SK-N-SH (cell line): Measurements from ENCODE around the gene ZNF317. TPM values are rescaled to one million over a fixed set of nuclear protein-coding genes. Genes with fewer than 3 reads are reported as not detected.

Experiments used
- CTCF ChIA-PET: fragments of 300-600, 350-600 bp; formaldehyde crosslinking; extraction: SDS; loops from one replicate; lab custom pipeline; 2021; lab: Yijun Ruan, JAX
- POLR2A ChIA-PET: fragments of 350-600 bp; sonication (Branson Sonifier 250); formaldehyde crosslinking; extraction: SDS; loops from one replicate; lab custom pipeline; 2020; ENCODE audit warnings: antibody characterized with exemption, inconsistent platforms; lab: Yijun Ruan, JAX
- DNase-seq: peaks from one replicate; pipeline ENCODE4 v3.0.0; 2012
- H2AFZ ChIP-seq: fragments of 200-600 bp; sonication (generic); 2 replicates; pipeline ENCODE4 v1.8.1; 2016; ENCODE audit warnings: antibody characterized with exemption, mild to moderate bottlenecking, low read depth
- H3F3A ChIP-seq: fragments of 200-600 bp; sonication (generic); replicated peaks from 2 replicates; pipeline ENCODE3; 2016; ENCODE audit warnings: antibody characterized with exemption, mild to moderate bottlenecking; ENCODE audit not compliant: insufficient read depth
- H3K27ac ChIP-seq, 2 experiments: fragments of 200-500 bp in 1 of 2; fragments of 200-600 bp in 1 of 2; sonication (Bioruptor generic) in 1 of 2; sonication (generic), shearing (Covaris generic) in 1 of 2; 2 replicates each; pipeline versions ENCODE4 v1.5.1 to v1.6.1; 2014 to 2016; ENCODE audit warnings: low read depth in 2 of 2, inconsistent platforms in 1 of 2, low read length in 1 of 2, mild to moderate bottlenecking in 1 of 2, mixed read lengths in 1 of 2
- H3K27me3 ChIP-seq: fragments of 200-600 bp; sonication (generic), shearing (Covaris generic); 2 replicates; pipeline ENCODE4 v1.6.1; 2016; ENCODE audit warnings: mixed run types; ENCODE audit not compliant: insufficient read depth
- H3K36me3 ChIP-seq, 2 experiments: fragments of 200-500 bp in 1 of 2; fragments of 200-600 bp in 1 of 2; sonication (Bioruptor generic) in 1 of 2; sonication (generic) in 1 of 2; replicated peaks in 1 of 2; 2 replicates each; pipeline versions ENCODE3 to v1.5.1; 2014 to 2016; ENCODE audit warnings: low read length in 1 of 2, mild to moderate bottlenecking in 1 of 2; ENCODE audit not compliant: insufficient read depth in 2 of 2, control insufficient read depth in 1 of 2
- H3K4me1 ChIP-seq, 2 experiments: fragments of 200-500 bp in 1 of 2; fragments of 200-600 bp in 1 of 2; sonication (Bioruptor generic) in 1 of 2; sonication (generic), shearing (Covaris generic) in 1 of 2; 2 replicates each; pipeline versions ENCODE4 v1.5.1 to v1.6.1; 2014 to 2016; ENCODE audit warnings: low read depth in 1 of 2, low read length in 1 of 2, mixed run types in 1 of 2; ENCODE audit not compliant: insufficient read depth in 2 of 2, control insufficient read depth in 1 of 2
- H3K4me2 ChIP-seq: fragments of 200-600 bp; sonication (generic), shearing (Covaris generic); 2 replicates; pipeline ENCODE4 v1.6.1; 2017; ENCODE audit warnings: mixed run types
- H3K4me3 ChIP-seq, 2 experiments: fragments of 200-500 bp in 1 of 2; fragments of 200-600 bp in 1 of 2; sonication (Bioruptor generic) in 1 of 2; sonication (generic), shearing (Covaris generic) in 1 of 2; 2 replicates each; pipeline versions ENCODE4 v1.5.1 to v1.8.1; 2014 to 2016; ENCODE audit warnings: low read depth in 2 of 2, inconsistent platforms in 1 of 2, low read length in 1 of 2, mild to moderate bottlenecking in 1 of 2, mixed read lengths in 1 of 2, moderate library complexity in 1 of 2
- H3K79me2 ChIP-seq: fragments of 200-600 bp; sonication (generic); 2 replicates; pipeline ENCODE4 v1.8.1; 2017; ENCODE audit warnings: mild to moderate bottlenecking; ENCODE audit not compliant: insufficient read depth
- H3K9ac ChIP-seq: fragments of 200-600 bp; sonication (generic); 2 replicates; pipeline ENCODE4 v1.6.1; 2017; ENCODE audit warnings: mixed run types
- H3K9me2 ChIP-seq: fragments of 200-600 bp; sonication (generic); 2 replicates; pipeline ENCODE4 v1.6.1; 2017; ENCODE audit warnings: mixed run types
- H3K9me3 ChIP-seq: fragments of 200-600 bp; sonication (generic); 2 replicates; pipeline ENCODE4 v1.6.1; 2017; ENCODE audit warnings: mixed run types, mild to moderate bottlenecking, moderate library complexity
- H4K20me1 ChIP-seq: fragments of 200-600 bp; sonication (generic); 2 replicates; pipeline ENCODE4 v1.6.1; 2017; ENCODE audit warnings: mild to moderate bottlenecking, mixed run types; ENCODE audit not compliant: insufficient read depth
- CHD2 ChIP-seq: fragments of 150-350 bp; IDR thresholded peaks from 2 replicates; pipeline ENCODE4 v1.6.1; 2018; ENCODE audit warnings: low read length; ENCODE audit not compliant: partially characterized antibody
- EP300 ChIP-seq, 2 experiments: IDR thresholded peaks; 2 replicates each; pipeline versions ENCODE4 v1.4.0 to v1.6.1; 2012; ENCODE audit warnings: borderline replicate concordance in 1 of 2, low read depth in 1 of 2, low read length in 1 of 2
- FOSL2 ChIP-seq: IDR thresholded peaks from 2 replicates; pipeline ENCODE4 v1.4.0; 2012; ENCODE audit warnings: low read depth, mild to moderate bottlenecking, moderate library complexity, borderline replicate concordance
- FOXJ3 ChIP-seq: sonication (generic); formaldehyde crosslinking; IDR thresholded peaks from 2 replicates; pipeline ENCODE4 v1.5.1; 2020; ENCODE audit warnings: mild to moderate bottlenecking, missing genetic modification reagents
- JUND ChIP-seq: IDR thresholded peaks from 2 replicates; pipeline ENCODE4 v1.4.0; 2012
- MEF2A ChIP-seq: IDR thresholded peaks from 2 replicates; pipeline ENCODE4 v1.4.0; 2012; ENCODE audit warnings: low read depth, borderline replicate concordance
- RCOR1 ChIP-seq: fragments of 150-350 bp; IDR thresholded peaks from 2 replicates; pipeline ENCODE4 v1.6.1; 2017; ENCODE audit warnings: antibody characterized with exemption, low read length
- SIN3A ChIP-seq: IDR thresholded peaks from 2 replicates; pipeline ENCODE4 v1.6.1; 2012; ENCODE audit warnings: low read depth, mild to moderate bottlenecking, low read length, moderate library complexity, borderline replicate concordance
- SMC3 ChIP-seq: IDR thresholded peaks from 2 replicates; pipeline ENCODE4 v1.6.1; 2012; ENCODE audit warnings: low read depth, low read length, improper control_type of control experiment
- TAF1 ChIP-seq: IDR thresholded peaks from 2 replicates; pipeline ENCODE4 v1.6.1; 2012; ENCODE audit warnings: low read depth, mild to moderate bottlenecking, low read length, moderate library complexity, borderline replicate concordance
- TCF12 ChIP-seq: IDR thresholded peaks from 2 replicates; pipeline ENCODE4 v1.4.0; 2012
- YY1 ChIP-seq: IDR thresholded peaks from 2 replicates; pipeline ENCODE4 v1.4.0; 2012; ENCODE audit warnings: low read depth, mild to moderate bottlenecking
- WGBS: methylation state at CpG from one replicate; pipeline ENCODE4 v1.1.6; 2017; ENCODE audit warnings: low lambda C conversion rate; 5-methylcytosine and 5-hydroxymethylcytosine counted together
- polyA plus RNA-seq, 3 experiments: library from polyadenylated mRNA; depleted of rRNA; stranded (reverse); fragments of >200 nt; gene quantifications; 2 replicates each; pipeline ENCODE4 v1.2.3, GENCODE V29; 2012
- TF ChIP-seq, protein P1 (sequence below): fragments of 200-600 bp; sonication (generic); IDR thresholded peaks from 2 replicates; pipeline ENCODE4 v1.6.1; 2017; ENCODE audit warnings: antibody characterized with exemption, mild to moderate bottlenecking, moderate library complexity

The ZNF317 gene
- polyA plus RNA-seq, 1 of the 3 experiments (the other 2 are of a cell fraction) = 16.0 TPM

DNA sequence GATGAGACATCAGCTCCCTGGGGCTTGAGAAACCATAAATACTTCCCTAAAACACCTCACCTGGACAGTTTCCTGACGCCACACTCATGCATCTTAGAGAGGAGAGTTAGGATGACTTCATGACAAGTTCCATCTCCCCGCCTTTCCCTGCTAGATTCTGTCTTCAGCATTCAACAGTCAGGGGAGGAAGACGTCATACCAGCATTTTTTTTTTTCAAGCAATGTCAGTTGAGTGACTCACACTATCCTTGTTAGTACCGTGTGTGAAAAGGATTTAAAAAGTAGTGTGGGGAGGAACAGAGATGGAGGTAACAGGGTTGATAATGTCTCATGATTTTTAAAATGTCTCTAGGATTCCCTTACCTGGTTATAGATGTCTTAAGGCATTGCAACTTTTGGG is 38.7 kb downstream of the ZNF317 start, which contains the start of gene OR7D2:
OR7D2 (plus strand) TSS at position 79 of the 400 bp plus-strand sequence. CDS start 6,803 bp downstream, outside the sequence.
- Histone ChIP-seq H3K9me2 (no peaks in the 10 kb centered on the region), H3F3A (no peaks in the 10 kb centered on the region), H3K36me3 (no peaks in the 10 kb centered on the region), H3K79me2 (no peaks in the 10 kb centered on the region), H3K4me2 (no peak within 1 kb of the TSS), H4K20me1 (no peaks in the 10 kb centered on the region), H3K27me3 (peaks cover 6% of the 10 kb centered on the region; the same call in 1 of the 2 replicates), H3K4me1 (no peaks in the 10 kb centered on the region), H3K9me3 (no peaks in the 10 kb centered on the region), H2AFZ (no peak within 1 kb of the TSS), H3K4me3 (no peak within 1 kb of the TSS)
- CTCF ChIA-PET = no interaction called here
- 3% methylated on average over 4 of the region's 4 CpGs for WGBS
- POLR2A ChIA-PET = no interaction called here
- no peak for TF ChIP-seq FOSL2
- TF ChIP-seq RCOR1 = no peak
- no peak for TF ChIP-seq FOXJ3 (CRISPR knock-in tag)
- TF ChIP-seq, protein P1, sequence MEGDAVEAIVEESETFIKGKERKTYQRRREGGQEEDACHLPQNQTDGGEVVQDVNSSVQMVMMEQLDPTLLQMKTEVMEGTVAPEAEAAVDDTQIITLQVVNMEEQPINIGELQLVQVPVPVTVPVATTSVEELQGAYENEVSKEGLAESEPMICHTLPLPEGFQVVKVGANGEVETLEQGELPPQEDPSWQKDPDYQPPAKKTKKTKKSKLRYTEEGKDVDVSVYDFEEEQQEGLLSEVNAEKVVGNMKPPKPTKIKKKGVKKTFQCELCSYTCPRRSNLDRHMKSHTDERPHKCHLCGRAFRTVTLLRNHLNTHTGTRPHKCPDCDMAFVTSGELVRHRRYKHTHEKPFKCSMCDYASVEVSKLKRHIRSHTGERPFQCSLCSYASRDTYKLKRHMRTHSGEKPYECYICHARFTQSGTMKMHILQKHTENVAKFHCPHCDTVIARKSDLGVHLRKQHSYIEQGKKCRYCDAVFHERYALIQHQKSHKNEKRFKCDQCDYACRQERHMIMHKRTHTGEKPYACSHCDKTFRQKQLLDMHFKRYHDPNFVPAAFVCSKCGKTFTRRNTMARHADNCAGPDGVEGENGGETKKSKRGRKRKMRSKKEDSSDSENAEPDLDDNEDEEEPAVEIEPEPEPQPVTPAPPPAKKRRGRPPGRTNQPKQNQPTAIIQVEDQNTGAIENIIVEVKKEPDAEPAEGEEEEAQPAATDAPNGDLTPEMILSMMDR = no peak
- TF ChIP-seq, all 33 proteins: peak for 0
- H3K9ac ChIP-seq = no peak within 1 kb of the TSS
- H3K27ac ChIP-seq = no peak within 1 kb of the TSS
- DNase-seq = no peak

DNA sequence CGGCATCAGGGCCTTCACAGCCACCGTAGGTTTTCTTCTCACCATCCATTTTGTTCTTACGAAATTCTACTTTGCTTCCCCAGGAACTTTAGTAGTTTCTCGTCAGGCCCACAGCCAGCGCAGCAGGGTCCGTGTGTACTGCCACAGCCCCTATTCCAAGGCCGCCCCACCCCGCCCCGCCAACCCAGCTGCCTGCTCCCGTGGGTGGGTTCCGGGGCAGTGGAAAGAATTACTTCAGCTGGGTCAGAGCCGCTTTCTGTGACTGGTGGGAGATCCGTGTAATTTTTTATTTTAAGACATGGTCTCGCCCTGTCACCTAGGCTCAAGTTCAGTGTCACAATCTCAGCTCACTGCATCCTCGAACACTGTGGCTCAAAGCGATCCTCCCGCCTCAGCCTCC is 42.8 kb downstream of the ZNF317 start:
- H3K27ac ChIP-seq = no peak overlapping the region
- CTCF ChIA-PET = no interaction called here
- POLR2A ChIA-PET = no interaction called here

More for the DNA sequence above, 42.8 kb downstream of the ZNF317 start:
- no peak overlapping the region for H2AFZ ChIP-seq
- no peaks in the 10 kb centered on the region for H3K9me3 ChIP-seq
- H3K9ac ChIP-seq = no peak overlapping the region
- H3K4me1 ChIP-seq = no peaks in the 10 kb centered on the region
- H3K4me2 ChIP-seq = no peak overlapping the region
- H4K20me1 ChIP-seq = no peaks in the 10 kb centered on the region
- H3K4me3 ChIP-seq = no peak overlapping the region
- DNase-seq = no peak
- TF ChIP-seq, protein P1 = no peak
- no peak for TF ChIP-seq SMC3
- no peak for TF ChIP-seq CHD2
- no peak for TF ChIP-seq EP300 (IDR thresholded peaks at IDR 0.05; ENCODE audit: borderline replicate concordance in 1 of 2, low read depth in 1 of 2, low read length in 1 of 2)
- no peak for TF ChIP-seq MEF2A
- no peak for TF ChIP-seq JUND
- no peak for TF ChIP-seq TAF1
- no peak for TF ChIP-seq SIN3A
- TF ChIP-seq YY1 = no peak
- no peak for TF ChIP-seq FOXJ3 (CRISPR knock-in tag)
- TF ChIP-seq FOSL2 = no peak
- no peak for TF ChIP-seq TCF12
- H3K9me2 ChIP-seq = no peaks in the 10 kb centered on the region
- H3K79me2 ChIP-seq = no peaks in the 10 kb centered on the region
- no peaks in the 10 kb centered on the region for H3F3A ChIP-seq
- 42% methylated on average over 15 of the region's 17 CpGs for WGBS
- H3K36me3 ChIP-seq = no peaks in the 10 kb centered on the region
- peaks cover 6% of the 10 kb centered on the region; the same call in 1 of the 2 replicates for H3K27me3 ChIP-seq
